Keratinocyte (primary cell): ENCODE results near the gene CHI3L1. TPM values are rescaled to one million over a fixed set of nuclear protein-coding genes. Genes with fewer than 3 reads are reported as not detected.
"Not testable (repeated sequence)": the region's sequence is repeated elsewhere in the genome, so short reads cannot be mapped to it uniquely, and the experiment has no call there.

ENCODE experiments used
- DNase-seq: peaks from one replicate; pipeline ENCODE4 v3.0.0-alpha.2; 2011; ENCODE audit warnings: low read depth, missing footprints, low spot score
- FAIRE-seq: peaks from 2 replicates; lab custom pipeline; 2011; peaks lifted over from hg19 to GRCh38; lab: Jason Lieb, UNC
- H2AFZ ChIP-seq: 2 replicates; pipeline ENCODE4 v1.6.0; 2012; ENCODE audit warnings: low read length, control low read depth, inconsistent platforms; ENCODE audit not compliant: control insufficient read depth
- H3K27ac ChIP-seq: 2 replicates; pipeline ENCODE4 v1.5.1; 2011; ENCODE audit warnings: low read length; ENCODE audit not compliant: control insufficient read depth, insufficient read depth
- H3K27me3 ChIP-seq: 3 replicates; pipeline ENCODE4 v1.6.0; 2011; ENCODE audit warnings: low read length; ENCODE audit not compliant: control insufficient read depth, insufficient read depth; ENCODE audit errors: extremely low read depth
- H3K36me3 ChIP-seq, 2 experiments: 2 replicates in 1 of 2; 3 replicates in 1 of 2; pipeline ENCODE4 v1.5.1; 2011; ENCODE audit warnings: low read length in 2 of 2, mild to moderate bottlenecking in 1 of 2; ENCODE audit not compliant: control insufficient read depth in 2 of 2, insufficient read depth in 2 of 2; ENCODE audit errors: extremely low read depth in 1 of 2
- H3K4me1 ChIP-seq: 3 replicates; pipeline ENCODE4 v1.5.1; 2011; ENCODE audit warnings: low read length; ENCODE audit not compliant: control insufficient read depth, insufficient read depth; ENCODE audit errors: extremely low read depth
- H3K4me2 ChIP-seq: 3 replicates; pipeline ENCODE4 v1.6.0; 2011; ENCODE audit warnings: low read depth, low read length; ENCODE audit not compliant: control insufficient read depth, insufficient read depth; ENCODE audit errors: extremely low read depth
- H3K4me3 ChIP-seq, 3 experiments: fragments of 200-600 bp in 1 of 3; sonication (generic) in 1 of 3; 2 replicates in 2 of 3; 3 replicates in 1 of 3; pipeline ENCODE4 v1.5.1; 2011 to 2016; ENCODE audit warnings: low read length in 3 of 3, mild to moderate bottlenecking in 3 of 3, control low read depth in 2 of 3, inconsistent platforms in 1 of 3, low read depth in 1 of 3, mixed read lengths in 1 of 3, mixed run types in 1 of 3, moderate library complexity in 1 of 3; ENCODE audit not compliant: control insufficient read depth in 2 of 3, insufficient read depth in 2 of 3; ENCODE audit errors: extremely low read depth in 1 of 3
- H3K79me2 ChIP-seq: 2 replicates; pipeline ENCODE4 v1.6.0; 2012; ENCODE audit warnings: low read length; ENCODE audit not compliant: control insufficient read depth, insufficient read depth
- H3K9ac ChIP-seq: 3 replicates; pipeline ENCODE4 v1.6.0; 2011; ENCODE audit warnings: low read length; ENCODE audit not compliant: control insufficient read depth, insufficient read depth; ENCODE audit errors: extremely low read depth
- H3K9me1 ChIP-seq: 3 replicates; pipeline ENCODE4 v1.6.0; 2011; ENCODE audit warnings: low read length; ENCODE audit not compliant: control insufficient read depth, insufficient read depth; ENCODE audit errors: extremely low read depth
- H3K9me3 ChIP-seq: 2 replicates; pipeline ENCODE4 v1.5.1; 2012; ENCODE audit warnings: low read depth, low read length; ENCODE audit not compliant: control insufficient read depth
- H4K20me1 ChIP-seq: 3 replicates; pipeline ENCODE4 v1.6.0; 2011; ENCODE audit warnings: low read length; ENCODE audit not compliant: control insufficient read depth, insufficient read depth; ENCODE audit errors: extremely low read depth
- CTCF ChIP-seq, 3 experiments: IDR thresholded peaks in 1 of 3; conservative IDR thresholded peaks in 1 of 3; optimal IDR thresholded peaks in 1 of 3; 2 replicates in 2 of 3; 3 replicates in 1 of 3; pipeline versions ENCODE3 to v1.5.1; 2011; ENCODE audit warnings: low read length in 3 of 3, mild to moderate bottlenecking in 3 of 3, moderate library complexity in 2 of 3, control low read depth in 1 of 3, inconsistent platforms in 1 of 3; ENCODE audit not compliant: insufficient read depth in 2 of 3; ENCODE audit errors: extremely low read depth in 1 of 3
- EZH2 ChIP-seq: IDR thresholded peaks from one replicate; pipeline ENCODE4 v1.6.1; 2012; ENCODE audit warnings: inconsistent platforms, mild to moderate bottlenecking, low read length, moderate library complexity
- dilution Hi-C: fragments of 300-500 bp; cut with MboI; formaldehyde crosslinking; loops from one replicate; pipeline ENCODE4 v1.7.0; 2020; ENCODE audit warnings: low sequenced_read_pairs; ENCODE audit not compliant: extremely low pct_ligation_motif_present
- polyA minus RNA-seq, 3 experiments: library from RNA; depleted of rRNA, polyadenylated mRNA; stranded (reverse); fragments of >200 nt; gene quantifications; 1 replicate in 1 of 3; 2 replicates in 1 of 3; 3 replicates in 1 of 3; pipeline ENCODE4 v1.2.3, GENCODE V29; 2011
- polyA plus RNA-seq, 5 experiments: library from polyadenylated mRNA; depleted of rRNA in 3 of 5; stranded (reverse) in 3 of 5; stranded (forward) in 1 of 5; unstranded in 1 of 5; fragments of >200 nt; gene quantifications; 1 replicate in 1 of 5; 2 replicates in 3 of 5; 3 replicates in 1 of 5; pipeline versions ENCODE4 v1.2.1 to v1.2.3, GENCODE V29; 2011 to 2012; ENCODE audit warnings: missing spikeins in 2 of 5, low read depth in 1 of 5, low replicate concordance in 1 of 5

CHI3L1 gene
- 0.11 to 1.2 TPM (median 0.20 TPM) in 3 replicates for polyA plus RNA-seq
- 0.52 TPM for polyA plus RNA-seq (2011; ENCODE audit: low read depth)
- polyA plus RNA-seq (2011; cell fraction: cytosol; rRNA removed): 0.29 and 0.34 TPM in 2 replicates
- 2.7 and 4.2 TPM in 2 replicates for polyA plus RNA-seq (2011; cell fraction: nucleus; rRNA removed)
- 3.2 TPM in 1 of 2 replicates, not detected in the other for polyA plus RNA-seq (2012; ENCODE audit: low replicate concordance)
- polyA minus RNA-seq: 1.5 TPM in 1 of 3 replicates, not detected in the others
- not detected for polyA minus RNA-seq (2011; cell fraction: cytosol; rRNA and poly(A)+ RNA removed)
- 1.4 and 1.7 TPM in 2 replicates for polyA minus RNA-seq (2011; cell fraction: nucleus; rRNA and poly(A)+ RNA removed)

GRCh38 chr1:203186446-203187303, at the start of gene CHI3L1:
CHI3L1 (minus strand) TSS chr1:203186704; CDS start chr1:203186623, 81 bp downstream.
- H3K9me1 ChIP-seq: no peaks in the 10 kb centered on the region
- no peaks in the 10 kb centered on the region for H3K79me2 ChIP-seq
- H2AFZ ChIP-seq: no peak within 1 kb of the TSS
- dilution Hi-C loops: no loop called here
- no peaks in the 10 kb centered on the region for H3K4me1 ChIP-seq
- no peak within 1 kb of the TSS for H3K4me2 ChIP-seq
- DNase-seq (no peak), FAIRE-seq (no peak)
- H3K27me3 ChIP-seq: peaks cover 3% of the 10 kb centered on the region
- H4K20me1 ChIP-seq: no peaks in the 10 kb centered on the region
- no peak within 1 kb of the TSS for H3K27ac ChIP-seq
- no peaks in the 10 kb centered on the region for H3K36me3 ChIP-seq
- H3K9ac ChIP-seq: no peak within 1 kb of the TSS
- no peaks in the 10 kb centered on the region for H3K9me3 ChIP-seq
- H3K4me3 ChIP-seq: no peak within 1 kb of the TSS
- TF ChIP-seq CTCF (optimal IDR thresholded peaks at IDR 0.05 in 1 of 3, IDR thresholded peaks at IDR 0.05 in 1 of 3, conservative IDR thresholded peaks at IDR 0.05 in 1 of 3; ENCODE audit: extremely low read depth in 1 of 3, insufficient read depth in 2 of 3, low read length in 3 of 3): no peak
- no peak for TF ChIP-seq EZH2

GRCh38 chr1:203234901-203235300, 48.4 kb upstream of the CHI3L1 start:
- H3K36me3 ChIP-seq, H3K79me2 ChIP-seq, H3K4me3 ChIP-seq, H3K9ac ChIP-seq, H3K9me3 ChIP-seq, H3K27me3 ChIP-seq, FAIRE-seq, DNase-seq, H3K4me2 ChIP-seq, H3K4me1 ChIP-seq, H2AFZ ChIP-seq, H4K20me1 ChIP-seq, dilution Hi-C loops, H3K27ac ChIP-seq, H3K9me1 ChIP-seq: not testable (repeated sequence)
